Activated CD4-positive, alpha-beta T cell treated with anti-CD3 and anti-CD28 coated beads for 36 hours (primary cell): Measurements from ENCODE around the gene PRSS33. TPM values are rescaled to one million over a fixed set of nuclear protein-coding genes. Genes with fewer than 3 reads are reported as not detected.

Experiments used
- ATAC-seq: fragments of 200-7000 bp; cut with Tn5 transposase; one replicate; pipeline ENCODE4 v1.10.0; 2021; ENCODE audit warnings: mild to moderate bottlenecking, moderate library complexity
- CTCF ChIA-PET: fragments of 350-600 bp; sonication (Branson Sonifier 250); formaldehyde crosslinking; loops from one replicate; lab custom pipeline; 2021; ENCODE audit warnings: antibody characterized with exemption; lab: Charles Lee
- POLR2A ChIA-PET: fragments of 350-600 bp; sonication (Branson Sonifier 250); formaldehyde crosslinking; loops from one replicate; lab custom pipeline; 2021; ENCODE audit warnings: antibody characterized with exemption, inconsistent platforms; lab: Charles Lee
- DNase-seq: peaks from one replicate; pipeline ENCODE4 v3.0.0-alpha.2; 2020
- H3K27ac Mint-ChIP-seq: one replicate; pipeline ENCODE4 v1.8.0; 2021; ENCODE audit warnings: mixed read lengths
- H3K27me3 Mint-ChIP-seq: one replicate; pipeline ENCODE4 v1.8.0; 2021; ENCODE audit warnings: mixed read lengths
- H3K36me3 Mint-ChIP-seq: one replicate; pipeline ENCODE4 v1.8.0; 2021; ENCODE audit warnings: low read depth, mixed read lengths
- H3K4me1 Mint-ChIP-seq: one replicate; pipeline ENCODE4 v1.8.0; 2021; ENCODE audit warnings: mixed read lengths
- H3K4me3 Mint-ChIP-seq: one replicate; pipeline ENCODE4 v1.8.0; 2021; ENCODE audit warnings: mild to moderate bottlenecking, moderate library complexity, mixed read lengths
- H3K9me3 Mint-ChIP-seq: one replicate; pipeline ENCODE4 v1.8.0; 2021; ENCODE audit warnings: low read depth, mixed read lengths
- intact Hi-C, 2 experiments: fragments of 100-400 bp; cut with DNase I in 1 of 2; cut with micrococcal nuclease in 1 of 2; formaldehyde crosslinking; loops; one replicate each; pipeline versions ENCODE4 v1.14.2 to v1.15.1; 2022 to 2024; cut with DNase I, micrococcal nuclease
- total RNA-seq, 2 experiments: library from RNA; stranded (reverse); gene quantifications; one replicate each; pipeline ENCODE4 v1.2.3, GENCODE V29; 2021

The PRSS33 gene, protein sequence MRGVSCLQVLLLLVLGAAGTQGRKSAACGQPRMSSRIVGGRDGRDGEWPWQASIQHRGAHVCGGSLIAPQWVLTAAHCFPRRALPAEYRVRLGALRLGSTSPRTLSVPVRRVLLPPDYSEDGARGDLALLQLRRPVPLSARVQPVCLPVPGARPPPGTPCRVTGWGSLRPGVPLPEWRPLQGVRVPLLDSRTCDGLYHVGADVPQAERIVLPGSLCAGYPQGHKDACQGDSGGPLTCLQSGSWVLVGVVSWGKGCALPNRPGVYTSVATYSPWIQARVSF
- total RNA-seq, result not detected

DNA sequence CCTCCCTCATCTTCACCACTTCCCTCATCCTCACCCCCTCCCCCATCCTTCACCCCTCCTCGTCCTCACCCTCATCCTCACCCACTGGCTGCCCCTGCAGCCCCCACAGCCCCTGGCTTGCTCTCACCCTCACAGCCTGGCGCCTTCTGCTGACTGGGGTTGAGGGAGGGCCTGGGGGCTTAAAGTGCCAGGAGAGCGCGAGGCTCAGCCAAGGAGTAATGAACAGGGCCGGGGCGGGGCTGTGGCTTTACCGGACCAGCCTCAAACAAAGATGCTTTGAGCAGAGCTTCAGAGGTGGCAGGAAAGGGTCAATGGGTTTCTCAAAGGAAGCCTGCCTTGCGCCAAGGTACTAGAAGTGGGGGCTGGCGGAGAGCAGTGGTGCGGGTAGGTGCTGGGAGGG, at the start of gene PRSS33:
PRSS33 (minus strand) TSS at position 155 of the 400 bp plus-strand sequence. CDS start 1,013 bp downstream, outside the sequence.
- H3K4me3 Mint-ChIP-seq, result no peak within 1 kb of the TSS

DNA sequence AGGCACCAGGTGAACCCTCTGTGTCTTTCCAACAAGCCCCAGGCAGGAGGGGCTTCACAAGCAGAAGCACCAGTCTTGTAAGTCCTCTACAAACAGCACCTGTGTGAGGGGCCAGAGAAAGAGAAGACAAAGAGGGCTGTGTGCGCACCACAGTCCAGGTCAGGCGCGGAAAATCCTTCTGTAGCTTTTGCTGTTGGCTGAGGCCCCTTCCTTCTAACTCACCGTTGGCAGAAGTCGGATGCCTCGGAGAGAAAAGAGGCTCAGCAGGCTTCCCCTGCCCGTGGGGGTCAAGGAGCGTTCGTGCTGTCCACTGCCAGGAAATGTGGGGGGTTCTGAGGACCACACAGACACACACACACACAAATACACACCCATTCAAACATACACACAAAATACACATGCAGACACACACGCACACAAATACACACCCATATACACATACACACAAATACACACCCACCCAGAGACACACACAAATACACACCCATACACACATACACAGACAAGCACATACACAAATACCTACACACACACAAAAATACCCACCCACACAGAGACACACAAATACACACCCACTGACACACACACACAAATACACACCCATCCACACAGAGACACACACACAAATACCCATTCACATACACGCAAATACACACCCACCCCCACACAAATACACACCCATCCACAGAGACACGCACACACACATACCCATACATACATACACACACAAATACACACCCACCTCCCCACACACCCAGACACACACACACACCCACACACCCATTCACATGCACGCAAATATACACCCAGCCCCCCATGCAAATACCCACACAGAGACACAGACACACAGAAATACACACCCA, 49.5 kb upstream of the PRSS33 start:
- peaks cover 22% of the 10 kb centered on the region for H3K4me1 Mint-ChIP-seq
- H3K27ac Mint-ChIP-seq, result no peak overlapping the region
- DNase-seq (no peak), ATAC-seq (no peak)
- CTCF ChIA-PET, result no interaction called here
- no peaks in the 10 kb centered on the region for H3K9me3 Mint-ChIP-seq
- peaks cover 7% of the 10 kb centered on the region for H3K27me3 Mint-ChIP-seq
- H3K36me3 Mint-ChIP-seq, result no peaks in the 10 kb centered on the region
- intact Hi-C loops, result no loop called here
- H3K4me3 Mint-ChIP-seq, result no peak overlapping the region
- POLR2A ChIA-PET, result no interaction called here

More for the DNA sequence above, at the start of gene PRSS33:
- CTCF ChIA-PET, result interaction anchor here (0.9 kb wide), 1 partner anchor 81 kb away, joined by 3 read pairs; no protein-coding TSS in a partner anchor
- intact Hi-C loops, result no loop called here
- Mint-ChIP-seq H3K27ac (no peak within 1 kb of the TSS), H3K9me3 (no peaks in the 10 kb centered on the region), H3K36me3 (no peaks in the 10 kb centered on the region), H3K4me1 (peaks cover 6% of the 10 kb centered on the region), H3K27me3 (peaks cover 9% of the 10 kb centered on the region)
- POLR2A ChIA-PET, result no interaction called here
- ATAC-seq (no peak), DNase-seq (no peak)

DNA sequence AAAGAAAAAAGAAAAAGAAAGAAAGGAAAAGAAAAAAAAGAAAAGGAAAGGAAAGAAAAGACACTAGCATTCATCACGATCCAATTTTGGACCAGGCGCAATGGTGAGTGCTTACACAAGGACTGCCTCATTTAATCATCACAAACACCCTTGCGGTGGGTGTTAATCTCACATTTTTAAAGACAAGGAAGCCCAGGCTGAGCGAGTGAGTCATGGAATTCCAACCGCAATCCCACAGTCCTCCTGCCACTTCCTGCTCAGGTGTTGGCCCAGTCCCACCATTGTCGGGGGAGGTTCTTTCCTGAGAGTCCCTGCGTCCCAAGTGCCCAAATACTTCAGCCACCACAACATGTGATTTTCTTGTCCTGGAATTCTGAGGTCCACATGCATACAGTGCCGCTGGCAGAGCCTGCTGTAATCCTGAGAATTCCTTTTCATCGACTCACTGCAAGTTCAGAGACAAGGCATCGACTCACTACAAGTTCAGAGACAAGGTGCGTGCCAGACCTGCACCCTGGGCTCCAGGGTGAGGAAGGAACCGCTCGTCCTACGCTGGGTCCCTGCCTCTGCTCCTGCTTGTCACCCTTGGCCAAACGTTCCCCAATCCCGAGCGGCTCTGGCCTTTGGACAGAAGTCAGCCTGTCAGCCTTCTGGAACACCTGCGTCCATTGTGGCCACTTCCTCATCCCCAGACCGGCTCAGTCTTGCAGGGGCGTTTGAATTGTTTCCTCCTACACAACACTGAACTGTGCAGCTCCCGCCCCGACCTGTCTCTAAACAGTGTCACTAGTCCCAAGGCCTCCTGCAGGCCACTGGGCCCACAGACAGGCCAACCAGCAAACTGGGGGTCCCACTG, 48.5 kb upstream of the PRSS33 start:
- ChIA-PET POLR2A (no interaction called here), CTCF (no interaction called here)
- H3K27ac Mint-ChIP-seq, result no peak overlapping the region
- H3K4me1 Mint-ChIP-seq, result peaks cover 16% of the 10 kb centered on the region
- intact Hi-C loops, result no loop called here
- no peaks in the 10 kb centered on the region for H3K9me3 Mint-ChIP-seq
- no peak overlapping the region for H3K4me3 Mint-ChIP-seq
- ATAC-seq (no peak), DNase-seq (no peak)
- H3K36me3 Mint-ChIP-seq, result no peaks in the 10 kb centered on the region
- H3K27me3 Mint-ChIP-seq, result peaks cover 7% of the 10 kb centered on the region

DNA sequence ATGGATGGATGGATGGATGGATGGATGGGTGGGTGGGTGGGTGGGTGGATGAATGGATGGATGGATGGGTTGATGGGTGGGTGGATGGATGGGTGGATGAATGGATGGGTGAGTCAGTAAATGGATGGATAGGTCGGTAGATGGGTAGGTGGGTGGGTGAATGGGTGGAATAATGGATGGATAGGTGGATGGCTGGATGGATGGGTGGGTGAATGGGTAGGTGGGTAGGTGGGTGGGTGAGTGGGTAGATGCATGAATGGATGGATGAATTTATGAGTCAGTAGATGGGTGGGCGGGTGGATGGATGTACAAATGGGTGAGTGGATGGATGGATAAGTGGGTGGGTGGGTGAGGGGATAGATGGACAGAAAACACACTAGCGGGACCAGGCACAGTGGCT, 47.6 kb upstream of the PRSS33 start:
- Mint-ChIP-seq H3K9me3 (no peaks in the 10 kb centered on the region), H3K4me1 (peaks cover 13% of the 10 kb centered on the region), H3K27ac (no peak overlapping the region), H3K4me3 (no peak overlapping the region), H3K27me3 (peaks cover 7% of the 10 kb centered on the region), H3K36me3 (no peaks in the 10 kb centered on the region)
- ChIA-PET CTCF (no interaction called here), POLR2A (no interaction called here)
- ATAC-seq (no peak), DNase-seq (no peak)
- intact Hi-C loops, result no loop called here

DNA sequence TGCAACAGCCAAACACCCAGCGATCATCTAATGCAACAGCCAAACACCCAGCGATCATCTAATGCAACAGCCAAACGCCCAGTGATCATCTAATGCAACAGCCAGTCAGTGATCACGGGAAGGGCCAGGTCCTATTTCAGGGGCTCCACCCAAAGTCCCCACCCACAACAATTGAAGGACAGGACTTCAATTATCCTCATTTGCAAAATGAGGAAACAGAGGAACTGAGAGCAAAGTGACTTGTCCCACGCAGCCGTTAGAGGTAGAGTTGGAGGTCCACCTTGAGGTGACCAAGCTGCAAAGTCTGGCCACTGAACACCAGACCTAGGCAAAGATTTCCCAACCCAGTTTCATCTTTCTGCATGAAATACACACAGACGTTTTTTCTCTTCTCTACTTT, 46.4 kb upstream of the PRSS33 start:
- Mint-ChIP-seq H3K27ac (no peak overlapping the region), H3K4me1 (peaks cover 3% of the 10 kb centered on the region), H3K36me3 (no peaks in the 10 kb centered on the region), H3K4me3 (no peak overlapping the region), H3K9me3 (no peaks in the 10 kb centered on the region), H3K27me3 (peaks cover 7% of the 10 kb centered on the region)
- DNase-seq (no peak), ATAC-seq (no peak)
- intact Hi-C loops, result no loop called here
- ChIA-PET CTCF (no interaction called here), POLR2A (no interaction called here)

DNA sequence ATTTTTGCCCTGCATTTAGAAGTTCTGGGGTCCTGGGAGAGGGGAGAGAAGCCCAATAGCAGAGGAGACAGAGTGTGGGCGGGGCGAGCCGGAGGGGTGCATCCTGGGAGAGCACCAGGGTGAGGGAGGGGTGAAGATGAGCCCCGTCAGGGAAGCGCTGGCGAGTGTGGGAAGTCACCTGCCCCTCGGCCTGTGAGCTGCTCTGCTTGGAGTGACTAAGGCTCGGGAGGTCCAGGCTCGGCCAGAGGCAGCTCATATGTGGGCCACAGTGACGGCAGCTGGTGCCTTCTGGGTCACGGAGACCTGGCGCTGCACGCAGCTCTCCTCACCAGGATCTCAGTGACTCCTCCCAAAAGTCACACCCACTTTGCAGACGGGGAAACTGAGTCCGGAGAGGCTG, 43.8 kb upstream of the PRSS33 start:
- H3K4me1 Mint-ChIP-seq, result no peaks in the 10 kb centered on the region
- no peaks in the 10 kb centered on the region for H3K9me3 Mint-ChIP-seq
- H3K27ac Mint-ChIP-seq, result no peak overlapping the region
- intact Hi-C loops, result no loop called here
- no peaks in the 10 kb centered on the region for H3K36me3 Mint-ChIP-seq
- peaks cover 4% of the 10 kb centered on the region for H3K27me3 Mint-ChIP-seq
- CTCF ChIA-PET, result interaction anchor here (0.7 to 1.5 kb wide), 2 partner anchors 9 to 37 kb away, joined by 3 to 4 read pairs; no protein-coding TSS in a partner anchor
- POLR2A ChIA-PET, result no interaction called here
- no peak for ATAC-seq
- DNase-seq, result no peak
- H3K4me3 Mint-ChIP-seq, result no peak overlapping the region

DNA sequence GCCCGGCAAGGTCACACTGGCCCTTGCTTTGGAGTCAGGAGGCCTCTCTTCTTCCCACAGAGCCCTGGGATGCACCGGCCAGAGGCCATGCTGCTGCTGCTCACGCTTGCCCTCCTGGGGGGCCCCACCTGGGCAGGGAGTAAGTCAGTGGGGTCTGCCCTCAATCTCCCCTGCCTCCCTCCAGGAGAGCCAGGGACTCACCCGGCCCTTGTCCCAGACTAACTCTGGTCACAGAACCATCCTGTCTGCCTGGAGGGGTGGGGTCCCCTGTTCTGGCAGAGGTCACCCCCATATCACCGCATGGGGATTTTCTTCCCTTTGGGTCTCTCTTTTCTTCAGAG, 43.0 kb upstream of the PRSS33 start:
- intact Hi-C loops, result no loop called here
- H3K27me3 Mint-ChIP-seq, result peaks cover 4% of the 10 kb centered on the region
- no peak for ATAC-seq
- H3K4me3 Mint-ChIP-seq, result no peak overlapping the region
- POLR2A ChIA-PET, result no interaction called here
- H3K36me3 Mint-ChIP-seq, result no peaks in the 10 kb centered on the region
- H3K9me3 Mint-ChIP-seq, result no peaks in the 10 kb centered on the region
- no peaks in the 10 kb centered on the region for H3K4me1 Mint-ChIP-seq
- CTCF ChIA-PET, result no interaction called here
- no peak overlapping the region for H3K27ac Mint-ChIP-seq
- DNase-seq, result no peak

DNA sequence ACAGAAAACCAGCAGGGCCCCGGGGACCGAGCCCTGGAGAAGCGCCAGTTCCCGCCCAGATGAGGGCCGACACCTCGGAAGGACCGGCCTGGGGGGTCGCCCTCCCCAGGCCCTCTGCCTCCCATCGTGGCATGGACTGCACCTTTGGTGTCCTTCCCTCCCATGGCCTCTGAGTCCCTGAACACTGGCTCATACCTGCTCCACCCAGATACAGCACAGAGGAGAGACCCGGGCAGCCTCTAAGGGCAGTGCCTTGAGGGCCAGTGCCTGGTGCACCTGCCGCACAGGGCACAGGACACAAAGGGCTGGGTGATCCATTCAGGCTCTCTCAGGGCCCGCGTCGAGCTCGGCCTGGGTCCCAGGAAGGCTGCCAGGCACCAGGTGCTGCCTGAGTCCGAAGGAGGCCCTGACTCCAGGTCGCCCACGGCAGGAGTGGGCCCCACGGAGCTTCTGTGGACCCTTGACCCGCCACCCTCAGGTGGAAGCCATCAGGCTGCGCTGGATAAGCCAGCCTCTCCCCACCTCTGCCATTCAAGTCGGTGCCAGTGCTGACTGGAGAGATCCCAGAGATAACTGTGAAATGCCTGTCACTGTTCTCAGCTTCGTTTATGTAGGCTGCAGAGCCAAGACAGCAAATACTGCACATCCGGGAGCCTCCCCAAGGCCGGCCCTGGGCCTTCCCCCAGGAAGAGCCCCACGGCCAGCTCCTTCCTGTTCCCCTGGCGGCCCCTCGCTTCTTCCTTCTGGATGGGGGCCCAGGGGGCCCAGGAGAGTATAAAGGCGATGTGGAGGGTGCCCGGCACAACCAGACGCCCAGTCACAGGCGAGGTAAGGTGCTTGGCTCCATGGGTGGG, 42.4 kb upstream of the PRSS33 start, which contains the start of gene ZG16B:
ZG16B (plus strand) TSS at position 803 of the 854 bp plus-strand sequence. CDS start 139 bp downstream, outside the sequence.
- ATAC-seq, result no peak
- H3K27ac Mint-ChIP-seq, result no peak within 1 kb of the TSS
- POLR2A ChIA-PET, result no interaction called here

DNA sequence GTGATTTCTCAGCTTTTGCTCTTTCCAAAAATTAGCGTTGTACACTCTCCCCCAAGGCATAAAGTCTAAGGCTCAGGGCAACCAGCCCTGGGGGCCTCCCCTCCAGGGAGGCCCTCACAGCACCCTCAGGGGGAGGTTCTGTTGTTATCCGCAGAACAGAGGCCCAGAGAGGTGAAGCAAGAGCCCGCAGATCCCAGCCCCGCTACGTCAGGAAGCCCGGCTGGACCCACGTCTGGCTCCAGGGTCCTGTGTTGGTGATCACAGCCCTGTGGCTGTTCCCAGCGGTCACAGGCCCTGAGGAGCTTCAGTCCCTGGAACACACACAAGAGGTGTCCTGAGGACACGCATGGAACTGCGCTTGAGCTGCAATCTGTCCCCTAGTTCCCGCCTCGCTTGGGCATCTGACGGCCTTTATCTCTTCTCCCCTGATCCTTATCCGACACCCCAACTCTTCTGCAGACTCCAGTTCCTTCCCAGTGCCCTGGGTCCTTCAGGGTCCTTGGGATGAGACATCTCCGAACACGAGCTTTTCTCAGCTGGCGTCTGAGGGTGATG, 41.6 kb upstream of the PRSS33 start:
- no peaks in the 10 kb centered on the region for H3K4me1 Mint-ChIP-seq
- POLR2A ChIA-PET, result no interaction called here

More for the DNA sequence above, 42.4 kb upstream of the PRSS33 start, which contains the start of gene ZG16B:
- DNase-seq, result no peak
- peaks cover 4% of the 10 kb centered on the region for H3K27me3 Mint-ChIP-seq
- intact Hi-C loops, result no loop called here
- no peak within 1 kb of the TSS for H3K4me3 Mint-ChIP-seq
- H3K36me3 Mint-ChIP-seq, result no peaks in the 10 kb centered on the region
- H3K4me1 Mint-ChIP-seq, result no peaks in the 10 kb centered on the region
- CTCF ChIA-PET, result interaction anchor here (0.6 kb wide), 1 partner anchor 198 kb away, joined by 3 read pairs; no protein-coding TSS in a partner anchor
- H3K9me3 Mint-ChIP-seq, result no peaks in the 10 kb centered on the region

DNA sequence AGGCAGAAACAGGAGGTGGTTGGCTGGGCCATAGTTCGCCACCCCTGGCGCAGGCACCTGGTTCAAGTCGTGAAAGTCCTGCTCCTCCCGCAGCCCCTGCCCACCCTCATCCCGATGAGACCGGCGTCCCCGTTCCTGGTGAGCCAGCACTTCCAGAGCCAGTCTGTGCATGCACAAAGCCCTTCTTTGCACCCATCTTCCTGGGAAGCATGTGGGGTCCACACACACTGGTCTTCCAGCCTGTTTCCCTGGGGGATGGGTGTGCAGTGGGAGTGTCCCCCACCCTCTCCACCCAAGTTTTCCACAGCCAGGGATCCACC, 41.1 kb upstream of the PRSS33 start:
- Mint-ChIP-seq H3K9me3 (no peaks in the 10 kb centered on the region), H3K27me3 (peaks cover 4% of the 10 kb centered on the region), H3K36me3 (no peaks in the 10 kb centered on the region), H3K4me3 (no peak overlapping the region), H3K27ac (no peak overlapping the region), H3K4me1 (no peaks in the 10 kb centered on the region)
- intact Hi-C loops, result no loop called here
- ChIA-PET POLR2A (no interaction called here), CTCF (no interaction called here)
- ATAC-seq (no peak), DNase-seq (no peak)

More for the DNA sequence above, 41.6 kb upstream of the PRSS33 start:
- H3K9me3 Mint-ChIP-seq, result no peaks in the 10 kb centered on the region
- H3K27ac Mint-ChIP-seq, result no peak overlapping the region
- H3K36me3 Mint-ChIP-seq, result no peaks in the 10 kb centered on the region
- ATAC-seq, result no peak
- intact Hi-C loops, result no loop called here
- DNase-seq, result no peak
- no peak overlapping the region for H3K4me3 Mint-ChIP-seq
- CTCF ChIA-PET, result no interaction called here
- peaks cover 4% of the 10 kb centered on the region for H3K27me3 Mint-ChIP-seq
